HG02938 (cell line): ENCODE measurements around the gene ZNF423.

ENCODE experiments used
- ATAC-seq: cut with Tn5 transposase; IDR thresholded peaks from one replicate; pipeline ENCODE4 v1.9.1; 2021; ENCODE audit warnings: mild to moderate bottlenecking, moderate library complexity; ENCODE audit not compliant: unreplicated experiment

ZNF423 gene

DNA sequence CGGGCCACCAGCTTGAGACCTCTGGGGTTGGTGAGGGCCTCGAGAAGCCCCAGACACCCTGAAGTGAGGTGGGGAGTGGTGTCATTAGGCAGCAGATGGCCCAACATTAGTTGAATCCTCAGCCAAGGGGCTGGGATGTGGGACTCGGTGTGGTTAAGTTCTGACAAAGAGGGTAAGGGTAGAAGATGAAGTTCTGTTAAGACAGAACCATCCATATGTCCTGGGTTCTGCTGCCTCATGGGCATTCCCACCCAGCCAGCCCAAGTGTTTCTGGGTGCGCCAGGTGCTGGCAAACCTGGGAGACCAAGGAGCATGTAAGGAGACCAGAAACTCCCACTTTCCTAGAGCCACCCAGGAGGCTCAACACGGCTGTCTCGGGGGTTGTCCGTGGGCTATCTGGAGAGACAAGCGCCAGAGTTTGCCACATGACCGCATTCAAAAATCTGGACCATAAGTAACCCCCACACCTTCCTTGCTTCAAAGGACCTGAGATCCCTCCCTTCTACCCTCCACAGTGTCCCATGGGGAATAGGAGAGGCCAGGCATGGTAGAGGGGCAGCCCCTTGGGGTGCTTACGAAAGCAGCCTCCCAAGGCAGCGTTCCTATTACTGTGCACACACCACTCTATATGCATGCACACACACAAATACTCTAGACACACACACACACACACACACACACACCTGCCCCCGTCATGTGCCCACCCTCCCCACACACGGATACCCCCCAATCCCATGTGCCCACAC, 353.6 kb downstream of the ZNF423 start:
- no peak for ATAC-seq

DNA sequence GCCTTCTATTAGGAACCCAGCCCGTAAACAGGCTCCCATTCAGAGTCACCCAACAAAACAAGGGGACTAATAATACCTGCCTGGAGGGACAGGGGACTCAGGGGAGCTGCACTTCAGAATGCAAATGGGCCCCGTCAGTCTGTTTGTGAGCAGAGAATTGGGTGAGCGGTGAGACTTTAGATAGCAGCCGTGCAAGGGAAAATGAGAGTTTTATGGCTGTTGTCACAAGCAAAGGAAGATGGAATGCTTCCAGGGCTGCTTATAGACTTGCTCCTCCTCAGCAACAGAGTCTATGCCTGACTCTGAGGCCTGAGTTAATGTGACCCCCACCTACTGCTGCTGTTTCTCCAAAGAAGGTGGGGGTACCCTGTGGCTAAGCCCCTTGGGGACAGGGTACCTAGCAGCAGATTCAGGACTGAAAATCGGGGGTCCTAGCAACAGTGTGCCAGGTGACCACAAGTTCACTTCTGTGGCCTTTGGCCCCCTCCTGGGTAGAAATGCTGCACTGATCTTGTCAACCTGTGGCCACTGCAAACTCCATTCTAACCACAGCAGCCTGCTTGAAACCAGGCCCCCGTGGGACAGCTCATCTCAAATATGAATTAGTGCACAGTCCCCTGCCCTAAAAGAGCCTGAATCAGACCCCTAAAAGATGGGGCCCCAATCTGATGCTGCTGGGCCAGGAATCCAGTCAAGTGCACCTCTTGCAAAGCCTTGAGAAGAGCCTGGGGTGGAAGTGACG, 355.9 kb downstream of the ZNF423 start:
- ATAC-seq, result no peak

DNA sequence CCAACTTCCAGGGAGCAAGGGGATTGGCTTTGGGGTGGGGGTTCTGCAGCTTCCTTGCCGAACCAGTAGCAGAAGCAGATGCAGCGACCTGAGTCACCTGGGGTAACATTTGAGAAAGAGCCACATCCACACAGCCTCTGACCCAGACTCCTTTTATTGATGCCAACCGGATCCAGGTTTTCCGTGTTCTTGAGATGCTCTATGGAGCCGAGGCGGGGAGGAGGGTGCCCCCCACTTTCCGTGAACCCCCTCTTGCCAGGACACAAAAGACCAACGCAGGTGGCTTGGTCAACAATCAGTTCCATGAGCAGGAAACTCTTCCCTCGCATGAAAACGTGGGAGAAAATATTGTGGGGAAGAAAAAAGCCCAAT, 356.5 kb downstream of the ZNF423 start:
- no peak for ATAC-seq

DNA sequence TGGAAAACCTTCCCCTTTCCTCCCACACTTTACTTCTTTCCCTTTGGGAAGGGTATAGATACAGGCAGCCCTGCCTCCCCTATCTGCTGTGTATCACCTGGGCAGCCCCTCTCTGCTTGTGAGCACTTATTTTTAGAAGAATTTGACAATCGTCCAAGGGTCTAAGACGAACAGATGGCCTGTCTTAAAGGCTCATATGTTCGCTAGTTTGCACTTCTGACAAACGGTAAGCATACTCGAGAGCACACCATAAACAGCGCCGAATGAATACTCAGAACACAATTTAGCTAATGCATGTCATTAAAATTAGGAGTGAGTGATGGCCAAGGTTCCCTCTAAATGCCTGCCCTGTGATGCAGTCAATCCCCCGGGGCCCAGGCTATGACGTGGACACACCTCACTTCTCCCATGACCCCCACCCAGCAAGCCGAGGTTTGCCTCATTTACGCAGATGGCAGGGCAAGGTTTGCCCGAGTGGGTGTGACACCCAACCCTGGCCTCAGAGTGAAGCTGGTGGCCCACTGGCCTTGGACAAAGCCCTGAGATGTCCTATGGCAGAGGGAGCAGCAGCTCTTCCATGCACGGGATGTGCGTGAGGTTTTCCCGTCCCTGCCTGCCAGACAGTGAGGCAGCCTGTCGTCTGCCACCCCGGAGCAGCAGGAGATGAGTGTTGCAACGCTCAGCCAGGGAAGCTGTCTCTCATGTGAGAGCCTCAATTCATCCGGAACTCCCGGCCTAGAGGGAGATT, 357.1 kb downstream of the ZNF423 start:
- ATAC-seq, result no peak

DNA sequence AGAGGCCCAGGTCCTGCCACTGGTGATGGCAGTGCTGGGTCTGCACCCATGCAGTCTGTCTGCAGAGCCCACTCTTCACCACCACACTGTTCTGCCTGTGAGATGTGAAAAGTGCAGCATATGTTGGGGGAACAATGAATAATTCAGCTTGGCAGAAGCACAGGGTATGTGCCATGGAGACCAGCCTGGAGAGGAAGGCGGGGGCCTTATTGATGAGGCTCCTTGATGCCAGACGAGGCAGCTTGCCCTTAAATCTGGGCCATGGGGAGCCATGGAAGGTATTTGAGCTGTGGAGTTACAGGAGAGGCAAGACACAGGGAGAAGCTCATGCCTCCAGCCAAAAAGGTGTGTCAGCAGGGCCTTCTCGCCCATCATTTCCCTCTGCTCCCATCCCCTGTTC, 357.6 kb downstream of the ZNF423 start:
- no peak for ATAC-seq

DNA sequence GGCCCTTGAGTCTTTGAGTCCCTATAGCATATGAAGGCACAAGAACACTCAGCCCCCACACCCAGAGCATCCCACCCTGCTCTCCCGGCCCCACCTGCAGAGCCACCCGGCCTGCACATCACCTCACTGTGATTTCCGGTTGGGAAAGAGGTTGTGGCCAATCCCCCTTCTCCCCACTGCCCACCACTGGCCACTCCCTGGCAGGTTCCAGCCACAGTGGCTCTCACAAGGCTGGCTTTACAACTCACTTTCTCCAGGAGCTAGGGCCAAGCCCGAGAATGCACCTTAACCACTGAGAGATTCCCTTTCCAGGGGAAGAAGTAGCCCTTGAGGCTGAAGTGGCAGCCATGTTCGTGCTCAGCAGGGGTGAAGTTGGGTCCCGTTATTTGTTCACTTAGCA, 358.4 kb downstream of the ZNF423 start:
- no peak for ATAC-seq

DNA sequence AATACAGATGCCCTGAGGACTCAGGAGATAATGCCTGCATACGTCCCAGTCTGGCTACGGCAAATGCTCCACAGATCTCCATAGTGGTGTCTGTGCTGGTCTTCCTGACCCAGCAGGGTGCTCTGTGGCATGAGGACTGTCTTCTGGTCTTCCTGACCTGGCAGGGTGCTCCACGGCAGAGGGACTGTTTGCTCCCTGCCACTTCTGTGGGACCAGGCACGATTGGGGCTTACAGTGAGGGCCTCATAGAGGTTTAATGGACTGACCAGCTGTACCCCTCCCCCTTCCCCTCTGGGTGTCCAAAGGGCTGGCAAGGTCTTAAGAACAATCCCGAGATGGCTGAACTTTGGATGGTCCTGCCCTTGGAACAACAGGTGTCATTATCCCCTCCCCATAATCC, 359.3 kb downstream of the ZNF423 start:
- no peak for ATAC-seq

DNA sequence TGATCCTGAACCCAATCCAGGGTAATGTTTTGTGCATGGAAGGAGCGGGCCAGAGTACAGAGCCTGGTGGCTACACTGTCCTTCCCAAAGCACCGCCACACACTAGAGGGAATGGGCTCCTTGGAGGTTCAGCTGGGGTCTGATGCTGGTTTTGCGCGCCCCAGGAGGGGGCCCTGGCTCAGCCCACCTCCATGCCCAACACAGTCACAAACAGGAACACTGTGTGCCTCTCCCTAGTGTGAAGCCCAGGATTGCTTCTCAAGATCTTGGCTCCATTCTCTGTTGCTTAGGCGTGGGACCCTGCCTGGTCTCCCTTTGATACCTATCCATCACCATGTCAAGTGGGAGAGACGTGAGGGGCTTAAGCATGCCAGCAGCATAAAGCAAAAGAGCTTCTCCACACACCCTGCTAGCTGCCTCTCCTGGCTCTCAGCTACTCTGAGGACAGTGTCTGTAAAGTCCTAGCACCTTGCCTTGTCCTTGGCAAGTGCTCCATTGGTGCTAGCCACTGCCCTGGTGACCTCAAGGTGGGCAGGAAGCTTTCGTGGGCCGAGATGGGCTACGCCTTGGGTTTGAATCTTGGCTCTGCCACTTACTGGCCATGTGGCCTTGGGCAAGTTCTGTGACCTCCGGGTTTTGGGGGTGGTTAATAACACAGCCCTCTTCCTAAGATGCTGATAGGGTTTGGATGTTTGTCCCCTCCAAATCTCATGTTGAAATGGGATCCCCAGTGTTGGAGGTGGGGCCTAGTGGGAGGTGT, 360.1 kb downstream of the ZNF423 start:
- ATAC-seq, result no peak

DNA sequence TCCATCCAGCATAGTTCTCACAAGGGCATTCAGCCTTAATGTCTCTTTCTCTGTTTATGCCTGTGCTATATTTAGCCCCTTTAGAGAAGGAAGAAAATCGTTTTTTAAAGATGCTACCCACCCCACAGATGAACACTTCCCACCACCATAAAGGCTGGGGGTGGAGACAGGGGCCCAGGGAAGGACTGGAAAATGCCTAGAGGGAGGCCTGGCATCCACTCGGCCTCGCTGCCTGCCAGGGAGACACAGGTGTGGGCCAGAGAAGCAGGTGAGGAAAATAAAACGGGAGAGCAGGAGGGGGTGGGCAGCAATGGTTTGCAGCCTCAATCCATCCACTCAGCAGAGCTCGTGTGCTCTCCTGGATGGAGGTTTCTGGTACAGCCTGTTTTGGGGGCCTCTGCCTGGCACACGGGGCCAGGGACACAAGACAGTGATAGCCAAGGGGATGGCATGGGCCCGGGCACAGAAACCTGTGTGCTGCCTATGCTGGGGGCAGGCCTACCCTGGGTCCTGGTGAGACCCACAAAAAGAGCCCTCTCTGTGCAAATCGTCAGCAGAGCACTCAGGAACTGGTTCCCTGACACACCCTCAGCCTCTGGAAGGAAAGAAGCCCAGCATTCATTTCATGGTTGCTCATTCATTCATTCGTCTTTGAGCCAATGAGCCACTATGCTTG, 360.9 kb downstream of the ZNF423 start:
- no peak for ATAC-seq

DNA sequence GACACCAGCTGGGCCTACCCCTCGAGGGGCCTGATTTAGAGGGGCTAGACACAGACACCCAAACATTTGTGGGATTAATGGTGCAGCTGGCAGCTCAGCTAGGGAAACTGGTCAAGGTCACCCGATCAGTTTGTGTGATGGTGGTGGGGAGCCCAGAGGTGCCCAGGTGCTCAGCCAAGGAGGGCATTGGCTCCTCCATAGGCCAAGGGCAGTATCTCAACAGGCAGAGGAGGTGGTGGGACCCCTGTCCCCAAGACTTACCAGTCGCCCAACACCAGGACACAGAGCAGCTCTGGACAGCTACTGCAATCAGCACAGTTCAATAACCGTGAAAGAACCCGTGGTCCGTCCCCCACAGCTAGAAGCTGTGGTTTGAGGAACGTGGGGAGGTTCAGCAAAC, 361.4 kb downstream of the ZNF423 start:
- ATAC-seq, result no peak

DNA sequence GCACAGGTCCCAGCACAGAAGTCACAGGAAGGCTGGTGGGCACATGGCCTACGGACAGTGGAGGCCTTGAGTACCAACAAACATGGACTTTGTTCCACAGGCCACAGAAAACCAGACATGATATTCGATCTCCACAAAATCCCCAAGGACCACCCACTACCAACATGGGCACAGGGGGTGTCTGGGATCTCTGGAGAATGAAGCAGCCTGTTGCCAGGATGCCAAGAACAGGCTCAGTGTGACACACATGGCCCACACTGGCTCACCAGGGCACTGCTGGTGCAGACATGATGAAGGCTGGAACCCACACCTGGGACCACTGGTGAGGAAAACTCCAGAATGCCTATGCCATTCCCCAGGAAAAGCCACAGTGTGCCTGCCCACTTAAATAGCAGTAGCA, 362.1 kb downstream of the ZNF423 start:
- ATAC-seq, result no peak

DNA sequence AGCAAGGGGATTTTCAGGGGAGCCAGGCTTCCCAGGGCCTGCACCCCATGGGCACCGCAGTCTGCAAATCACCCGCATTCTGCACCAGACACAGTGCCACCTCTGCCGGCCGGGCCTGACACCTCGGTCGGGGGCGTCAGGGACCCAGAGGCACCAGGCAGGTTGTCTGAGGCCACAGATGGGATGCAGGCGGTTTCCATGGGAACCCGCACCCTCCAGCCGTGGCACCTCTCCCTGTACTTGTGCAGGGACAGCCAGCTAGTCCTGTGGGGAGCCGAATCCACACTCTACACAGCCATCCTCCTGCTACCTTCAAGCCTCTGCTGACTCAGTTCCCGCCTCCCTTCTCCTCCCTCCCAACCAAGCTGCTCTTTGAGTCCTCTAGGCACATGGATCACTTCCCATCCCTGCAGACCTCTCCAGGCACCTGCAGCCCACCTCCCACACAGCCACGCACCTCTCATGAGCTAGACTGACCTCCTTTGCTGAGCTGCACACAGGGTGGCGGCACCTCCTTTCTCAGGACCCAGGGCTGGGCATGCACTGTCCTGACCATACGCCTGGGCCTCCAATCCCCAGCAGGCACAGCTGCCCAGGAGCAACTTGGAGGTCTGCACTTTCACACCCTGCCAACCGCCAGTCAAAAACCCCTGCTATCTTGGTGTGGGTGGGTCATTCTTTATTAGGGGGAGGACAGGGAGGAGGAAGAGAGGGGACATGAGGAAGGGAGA, 362.9 kb downstream of the ZNF423 start:
- no peak for ATAC-seq

DNA sequence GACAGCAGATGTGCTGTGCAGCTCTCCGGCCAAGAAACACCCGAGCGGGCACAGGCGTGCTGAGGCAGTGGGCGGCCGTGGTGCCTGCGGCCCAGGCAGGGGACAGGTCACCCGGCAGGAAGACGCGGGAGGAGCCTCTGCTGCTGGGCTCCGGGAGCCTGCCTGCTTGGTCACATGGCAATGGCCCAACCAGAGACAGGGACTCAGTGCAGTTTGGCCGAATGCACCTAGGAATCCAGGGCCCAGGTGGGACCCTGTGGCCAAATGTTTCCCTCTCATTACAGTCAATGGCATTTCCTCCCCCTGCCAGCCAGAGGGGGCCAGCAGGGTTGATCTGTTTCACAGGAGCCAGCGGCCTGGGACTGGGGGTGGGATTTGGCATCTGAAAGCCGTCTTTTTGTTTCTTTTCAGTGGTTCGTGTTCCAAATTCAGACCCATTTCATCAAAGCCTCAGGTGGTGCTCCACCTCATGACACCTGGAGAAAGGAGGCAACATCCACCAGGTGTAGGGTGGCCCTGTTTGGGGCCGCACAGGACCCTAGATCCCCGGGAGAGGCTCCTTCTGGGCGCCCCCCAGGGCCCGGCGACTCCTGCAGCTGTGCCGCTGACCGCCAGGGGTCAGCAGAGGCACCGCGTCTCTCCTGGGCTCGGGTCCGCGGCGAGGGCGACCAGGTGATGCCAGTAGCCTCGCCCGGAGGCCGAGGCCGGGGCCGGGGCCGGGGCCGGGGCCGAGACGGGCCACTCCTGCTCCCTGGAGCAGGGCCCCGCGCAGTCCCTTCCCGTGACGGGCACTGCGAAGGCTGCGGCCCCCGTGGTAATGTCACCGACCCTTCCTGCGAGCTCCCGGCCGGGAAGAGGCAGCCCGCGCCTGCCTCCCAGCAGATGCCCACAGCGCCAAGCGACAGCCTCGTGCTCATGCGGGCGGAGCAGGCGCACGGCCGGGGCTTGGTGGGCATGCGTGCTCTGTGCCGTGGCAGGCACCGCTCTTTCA, 363.8 kb downstream of the ZNF423 start:
- no peak for ATAC-seq

DNA sequence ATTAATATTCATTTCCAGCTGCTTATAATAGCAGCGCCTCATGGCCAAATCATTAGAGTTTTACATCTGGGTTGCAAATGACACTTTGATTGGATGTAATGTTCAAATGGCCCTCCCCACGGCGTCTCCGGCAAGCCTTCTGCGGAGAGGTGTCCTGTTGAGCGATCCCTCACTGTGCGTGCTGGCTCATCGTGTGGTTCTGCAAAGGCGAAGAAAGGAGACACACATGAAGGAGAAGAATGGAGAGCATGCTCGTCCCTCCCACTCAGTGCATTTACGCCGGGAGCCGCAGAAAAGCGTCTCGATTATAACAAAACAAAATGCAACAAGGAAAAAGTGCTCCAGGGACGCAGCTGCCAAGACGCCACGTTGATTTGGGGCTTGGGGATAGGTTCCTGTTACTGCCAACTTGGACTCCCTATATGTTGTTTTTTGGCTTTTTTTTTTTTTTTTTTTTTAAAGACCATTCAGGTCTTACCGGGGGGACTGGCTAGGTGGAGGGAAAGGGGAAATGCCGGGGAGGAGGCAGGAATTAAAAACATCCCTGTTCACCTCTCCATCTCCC, 364.7 kb downstream of the ZNF423 start:
- no peak for ATAC-seq

DNA sequence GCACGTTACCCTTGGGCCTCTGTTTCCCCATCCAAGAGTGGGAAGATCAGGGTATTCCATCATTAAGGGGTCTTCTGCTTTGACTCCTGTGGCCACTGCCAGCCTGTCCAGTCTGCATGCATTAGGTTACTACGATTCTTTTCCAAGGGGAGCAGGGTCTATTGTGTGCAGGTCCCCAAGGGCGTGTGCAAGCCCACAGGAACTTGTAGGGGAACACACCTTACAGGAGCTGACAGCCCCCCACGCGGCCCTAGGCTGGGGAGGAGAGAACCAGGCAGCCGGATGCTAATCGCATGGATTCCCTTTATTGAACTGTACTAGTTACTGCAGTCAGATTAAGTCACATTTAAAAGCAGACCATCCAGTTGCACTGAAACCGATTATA, 365.6 kb downstream of the ZNF423 start:
- ATAC-seq, result no peak

DNA sequence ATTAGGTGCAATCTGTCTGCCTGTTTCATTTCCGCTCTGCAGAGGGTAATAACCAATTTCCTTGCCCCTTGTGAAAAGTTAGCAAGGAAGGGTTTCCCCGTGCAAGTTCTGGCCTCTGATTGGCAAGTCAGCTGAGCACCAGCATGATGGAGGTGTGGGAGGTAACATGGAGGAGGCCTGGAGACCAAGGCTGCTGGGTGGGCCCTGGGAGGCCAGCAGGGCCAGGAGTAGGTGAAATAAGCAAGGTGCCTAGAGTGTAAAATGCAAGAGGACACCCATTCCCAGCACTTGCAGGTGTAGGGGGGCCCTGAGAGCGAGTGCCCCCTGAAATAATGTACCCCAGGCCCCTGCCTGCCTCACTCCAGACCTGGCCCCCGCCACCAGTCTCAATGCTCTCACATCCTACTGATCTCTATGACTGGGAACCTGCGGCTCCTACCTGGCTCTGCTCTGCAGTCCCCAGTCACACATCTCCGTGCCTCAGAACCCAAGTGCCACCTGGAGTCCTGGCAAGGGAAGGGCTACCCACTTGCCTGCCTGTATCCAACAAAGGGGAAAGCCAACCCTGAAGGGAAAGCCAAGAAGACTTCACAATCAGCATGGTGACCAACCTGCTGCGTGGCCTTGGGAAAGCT, 366.1 kb downstream of the ZNF423 start:
- no peak for ATAC-seq

DNA sequence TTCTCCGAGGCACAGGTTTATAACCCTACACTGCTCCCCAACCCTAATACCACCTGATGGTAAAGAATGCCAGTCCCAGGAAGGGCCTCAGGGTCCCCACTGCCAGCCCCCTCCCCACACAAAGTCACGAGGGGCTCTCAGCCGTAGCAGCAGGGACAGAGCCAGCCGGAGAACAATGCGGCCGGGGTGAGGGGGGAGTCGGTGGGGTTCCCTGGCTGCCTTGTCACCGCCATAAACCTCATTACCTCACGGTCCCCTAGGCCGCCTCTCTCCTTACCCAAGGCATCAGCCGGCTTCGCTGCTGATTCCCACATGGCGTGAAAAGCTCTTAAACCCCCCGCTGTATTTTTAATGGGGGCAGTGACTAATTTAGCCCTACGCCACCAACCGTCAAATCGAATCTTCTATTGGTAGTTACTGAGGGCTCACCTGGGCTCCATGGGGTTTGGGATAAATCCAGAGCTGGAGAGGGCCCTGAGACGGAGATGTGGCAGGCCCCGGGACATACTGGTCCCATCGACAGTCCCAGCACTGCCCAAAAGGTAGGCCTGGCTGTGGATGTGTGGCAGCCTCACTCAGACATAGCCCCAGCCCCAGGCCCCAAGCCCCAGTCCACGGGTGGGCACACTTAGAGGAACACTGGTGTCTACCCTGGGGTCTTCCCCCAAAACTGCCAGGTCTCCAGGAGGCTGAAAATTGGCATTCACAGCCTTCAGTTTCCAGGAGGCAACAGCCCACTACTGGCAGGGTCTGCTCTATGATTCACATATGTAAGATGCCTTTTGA, 367.0 kb downstream of the ZNF423 start:
- no peak for ATAC-seq
